OCI-LY3 (cell line): ENCODE measurements around the gene TRERF1.

Experiments
- EZH2phosphoT487 ChIP-seq: fragments of 200-600 bp; shearing (Covaris generic); IDR thresholded peaks from 2 replicates; pipeline ENCODE4 v1.6.1; 2018; ENCODE audit warnings: antibody characterized with exemption, mixed run types, low read depth
- TF ChIP-seq, protein P1 (sequence below): fragments of 200-600, 300-600 bp; sonication (generic); IDR thresholded peaks from 2 replicates; pipeline ENCODE4 v1.5.1; 2014; ENCODE audit warnings: antibody characterized with exemption, low read length, low read depth

DNA sequence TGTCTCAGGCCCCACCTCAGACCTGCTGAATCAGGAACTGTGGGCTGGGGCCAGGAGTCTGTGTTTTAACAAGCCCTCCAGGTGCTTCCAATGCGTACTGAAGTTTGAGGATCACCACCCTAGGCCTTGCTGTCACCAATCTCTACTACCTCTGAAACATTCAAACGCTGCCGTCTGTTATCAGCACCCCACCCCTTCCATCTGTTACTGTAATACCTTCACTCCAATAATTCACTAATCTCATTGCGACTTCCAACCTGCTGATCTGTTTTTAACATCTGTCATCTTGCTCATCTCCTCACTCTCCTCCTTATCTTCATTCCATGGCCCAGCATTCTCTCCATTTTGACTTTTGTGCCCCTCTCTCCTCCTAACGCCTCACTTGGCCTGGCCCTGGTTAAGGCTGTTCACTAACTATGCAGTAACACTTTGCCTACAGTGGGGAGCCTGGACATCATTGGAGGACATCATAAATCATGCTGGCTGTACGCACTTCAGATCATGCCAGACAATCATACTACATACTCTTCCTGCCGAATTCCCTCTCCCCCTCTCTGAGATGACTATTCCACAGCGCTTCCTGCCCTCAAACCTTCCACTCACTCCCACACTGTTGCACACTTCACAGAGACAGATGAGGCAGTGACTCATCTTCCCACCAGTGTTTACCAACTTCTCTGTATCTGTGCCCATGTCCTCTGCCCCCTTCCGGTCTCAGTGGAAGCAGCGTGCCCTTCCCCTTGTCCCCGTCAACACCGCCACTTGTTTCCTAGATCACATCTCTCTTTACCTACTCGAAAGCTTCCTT is 254.0 kb downstream of the TRERF1 start:
- TF ChIP-seq, protein P1, sequence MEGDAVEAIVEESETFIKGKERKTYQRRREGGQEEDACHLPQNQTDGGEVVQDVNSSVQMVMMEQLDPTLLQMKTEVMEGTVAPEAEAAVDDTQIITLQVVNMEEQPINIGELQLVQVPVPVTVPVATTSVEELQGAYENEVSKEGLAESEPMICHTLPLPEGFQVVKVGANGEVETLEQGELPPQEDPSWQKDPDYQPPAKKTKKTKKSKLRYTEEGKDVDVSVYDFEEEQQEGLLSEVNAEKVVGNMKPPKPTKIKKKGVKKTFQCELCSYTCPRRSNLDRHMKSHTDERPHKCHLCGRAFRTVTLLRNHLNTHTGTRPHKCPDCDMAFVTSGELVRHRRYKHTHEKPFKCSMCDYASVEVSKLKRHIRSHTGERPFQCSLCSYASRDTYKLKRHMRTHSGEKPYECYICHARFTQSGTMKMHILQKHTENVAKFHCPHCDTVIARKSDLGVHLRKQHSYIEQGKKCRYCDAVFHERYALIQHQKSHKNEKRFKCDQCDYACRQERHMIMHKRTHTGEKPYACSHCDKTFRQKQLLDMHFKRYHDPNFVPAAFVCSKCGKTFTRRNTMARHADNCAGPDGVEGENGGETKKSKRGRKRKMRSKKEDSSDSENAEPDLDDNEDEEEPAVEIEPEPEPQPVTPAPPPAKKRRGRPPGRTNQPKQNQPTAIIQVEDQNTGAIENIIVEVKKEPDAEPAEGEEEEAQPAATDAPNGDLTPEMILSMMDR, result no peak
- no peak for TF ChIP-seq EZH2phosphoT487
